Heart right ventricle (tissue), 16 donors: Measurements from ENCODE around the gene RRM2. TPM values are rescaled to one million over a fixed set of nuclear protein-coding genes. Genes with fewer than 3 reads are reported as not detected.

Source experiments
- ATAC-seq, 8 donors: fragments of 200-7000 bp; cut with Tn5 transposase; one replicate each; pipeline ENCODE4 v1.9.1; 2020; ENCODE audit warnings: mild to moderate bottlenecking in 8 of 8, moderate library complexity in 8 of 8, moderate number of reproducible peaks in 1 of 8
- DNase-seq, 2 donors: peaks; one replicate each; pipeline ENCODE4 v3.0.0-alpha.2; 2020
- H3K27ac ChIP-seq, 10 donors: fragments of 200-600 bp; sonication (generic) in 2 of 10; one replicate each; pipeline versions ENCODE4 v1.5.0 to v1.8.0; 2020 to 2022; ENCODE audit warnings: mild to moderate bottlenecking in 3 of 10
- H3K27me3 ChIP-seq, 7 donors: fragments of 200-600 bp; one replicate each; pipeline ENCODE4 v1.8.0; 2021 to 2022; ENCODE audit warnings: mild to moderate bottlenecking in 2 of 7
- H3K36me3 ChIP-seq, 9 donors: fragments of 200-600 bp; sonication (generic) in 1 of 9; one replicate each; pipeline versions ENCODE4 v1.5.0 to v1.8.0; 2020 to 2022; ENCODE audit warnings: mild to moderate bottlenecking in 2 of 9
- H3K4me1 ChIP-seq, 9 donors: fragments of 200-600 bp; sonication (generic) in 1 of 9; one replicate each; pipeline versions ENCODE4 v1.5.0 to v1.8.0; 2020 to 2022; ENCODE audit warnings: mild to moderate bottlenecking in 4 of 9
- H3K4me3 ChIP-seq, 10 donors: fragments of 200-600 bp; sonication (generic) in 2 of 10; one replicate each; pipeline versions ENCODE4 v1.5.0 to v1.8.0; 2020 to 2022; ENCODE audit warnings: mild to moderate bottlenecking in 7 of 10, moderate library complexity in 2 of 10
- H3K9me3 ChIP-seq, 11 donors: fragments of 200-600 bp in 10 of 11; sonication (generic) in 2 of 11; one replicate each; pipeline versions ENCODE4 v1.5.0 to v1.8.0; 2013 to 2022; ENCODE audit warnings: mild to moderate bottlenecking in 2 of 11, control low read depth in 1 of 11, moderate library complexity in 1 of 11
- CTCF ChIP-seq, 9 donors: fragments of 200-600 bp; sonication (generic) in 2 of 9; IDR thresholded peaks; one replicate each; pipeline versions ENCODE4 v1.5.0 to v1.8.0; 2021 to 2022; ENCODE audit warnings: antibody characterized with exemption in 9 of 9, mild to moderate bottlenecking in 5 of 9, moderate library complexity in 1 of 9
- WGBS, 2 donors: extraction: QIAGEN DNeasy Blood & Tissue Kit; methylation state at CpG; one replicate each; pipeline ENCODE4 v1.1.7; 2013; ENCODE audit warnings: inconsistent platforms in 1 of 2; 5-methylcytosine and 5-hydroxymethylcytosine counted together
- intact Hi-C, 10 donors: fragments of 100-400 bp; cut with DNase I; formaldehyde crosslinking; loops; one replicate each; pipeline versions ENCODE4 v1.11.1 to v1.14.2; 2022
- polyA plus RNA-seq, 2 donors: library from polyadenylated mRNA; stranded (reverse); fragments of 200-250 nt; gene quantifications; one replicate each; pipeline ENCODE4 v1.2.3, GENCODE V29; 2013
- total RNA-seq, 10 donors: library from RNA; stranded (reverse); fragmentation: NEBNext Ultra II Directional in 3 of 10; extraction: Animal tissue kit (Norgen Biotek cat#: 25700) in 3 of 10; gene quantifications; one replicate each; pipeline versions ENCODE4 v1.2.1 to v1.2.4, GENCODE V29; 2021 to 2023
- donor health status: Arrhythmogenic right ventricular cardiomyopathy.
- donor health status: ischemic (EF 13 %, LVEDD 7.1; RV severe dilation, severe dysfunction).
- donor health status: healthy with polysubstance abuse.
- donor health status: DM: no; HTN: yes; CAD: no.
- donor health status: DM: no; HTN: no; CAD: no.
- donor health status: ischemic (EF 25% LVEDD 6.9; RV normal size, moderate dysfunction).
- donor health status: ischemic (EF 25% LVEDD 5.7; RV mildly dilated, moderate dysfunction).
- donor health status: healthy.
- donor health status: DM: yes; HTN: yes; CAD: no.
- donor health status: Ischemic cardiomyopathy.
- donor health status: ischemic (EF 35%, LVEDD 5.7; RV mildly dilated, moderate dysfunction).
- donor health status: nonischemic (EF 11% LVEDD 7.7; RV severe dilation, severe dysfunction).
- donor health status: DM: yes; HTN: yes; CAD: no.
- donor health status: PGD.
- donor health status: ischemic (EF 29% LVEDD 5.4; RV normal size, mild dysfunction).
- donor health status: nonischemic (EF 23%, LVEDD 6.1; RV moderate dilation, normal function).

Gene RRM2
- total and polyA plus RNA-seq, 12 donors = 0.08 to 18.7 (median 0.85) TPM

DNA sequence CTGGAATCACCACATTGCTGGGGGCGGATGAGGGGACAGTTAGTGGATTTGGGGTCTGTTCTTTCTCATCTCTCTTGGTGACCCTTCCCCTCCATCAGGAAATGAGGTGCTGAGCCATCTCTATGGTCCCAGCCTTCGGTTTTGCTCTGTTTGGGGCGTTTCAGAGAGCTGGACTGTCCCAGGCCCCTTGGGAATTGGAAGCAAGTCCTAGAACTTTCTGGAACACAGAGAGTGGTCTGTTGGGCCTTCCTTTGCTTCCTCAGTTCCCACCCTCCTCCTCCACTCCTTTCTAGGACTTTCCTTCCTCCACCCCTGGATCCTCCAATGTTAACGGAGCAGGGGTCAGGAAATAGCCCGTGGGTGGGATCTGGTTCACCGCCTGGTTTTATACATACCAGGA, 17.0 kb downstream of the RRM2 start:
- no peaks in the 10 kb centered on the region for H3K9me3 ChIP-seq
- no peaks in the 10 kb centered on the region for H3K27me3 ChIP-seq
- no peak for TF ChIP-seq CTCF (IDR thresholded peaks at IDR 0.05)
- H3K4me3 ChIP-seq = no peak overlapping the region
- no peak for ATAC-seq
- WGBS, 2 donors = 82 to 83% methylated on average over 6 of the region's 6 CpGs
- no peaks in the 10 kb centered on the region for H3K36me3 ChIP-seq
- intact Hi-C loops = loop anchor here in 2 of 10 donors (5.0 to 10.0 kb wide), 2 partner anchors 283 to 525 kb away; no protein-coding TSS in a partner anchor
- no peak overlapping the region for H3K27ac ChIP-seq
- H3K4me1 ChIP-seq = peaks cover 0 to under 1% (median 0%) of the 10 kb centered on the region in 9 donors
- DNase-seq = no peak

DNA sequence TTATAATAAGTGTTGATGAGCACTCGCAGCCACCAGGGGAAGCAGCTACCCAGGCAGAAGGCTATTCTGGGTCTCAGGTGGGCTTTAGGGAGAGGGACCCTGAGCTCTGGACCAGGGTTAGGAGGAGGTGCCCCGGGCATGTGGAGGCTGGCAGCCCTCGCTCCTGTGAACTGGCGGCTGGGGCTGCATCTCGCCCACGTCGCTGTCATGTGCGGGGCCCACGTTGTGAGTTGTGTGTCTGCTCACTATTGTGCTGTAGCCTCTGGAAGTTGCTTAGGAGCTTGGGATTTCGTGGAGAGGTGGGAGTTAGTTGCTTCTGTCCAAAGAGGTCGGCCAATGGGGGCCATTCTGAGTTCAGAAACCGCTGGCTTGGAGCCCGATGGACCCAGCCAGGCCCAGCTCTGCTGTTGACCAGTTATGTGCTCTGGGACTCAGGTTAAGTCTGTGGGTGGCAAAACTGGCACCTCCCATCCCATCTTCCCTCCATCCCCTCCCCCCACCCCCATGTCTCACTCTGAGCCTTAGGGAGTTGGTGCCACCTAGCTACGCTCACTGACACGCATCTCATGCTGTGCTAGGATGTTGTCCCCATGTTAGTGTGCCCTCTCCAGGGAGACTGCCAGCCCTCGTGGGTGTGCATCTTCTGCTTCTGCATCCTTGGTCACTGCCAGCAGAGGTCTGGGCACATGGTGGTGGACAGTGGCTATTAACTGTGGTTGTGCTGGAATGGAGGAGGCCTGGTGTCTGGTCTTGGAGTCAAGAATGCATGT, 18.5 kb downstream of the RRM2 start:
- TF ChIP-seq CTCF (IDR thresholded peaks at IDR 0.05) = no peak
- no peaks in the 10 kb centered on the region for H3K9me3 ChIP-seq
- ATAC-seq (no peak), DNase-seq (no peak)
- intact Hi-C loops = loop anchor here in 7 of 10 donors (5.0 to 10.0 kb wide), 6 partner anchors 161 to 296 kb away; partner anchors contain the start of gene HPCAL1 (in 3 of the 7)
- peaks cover 0 to 15% (median 9%) of the 10 kb centered on the region in 9 donors for H3K4me1 ChIP-seq
- no peak overlapping the region for H3K27ac ChIP-seq
- WGBS, 2 donors = 91 to 92% methylated on average over 16 of the region's 16 CpGs
- no peaks in the 10 kb centered on the region for H3K36me3 ChIP-seq
- no peaks in the 10 kb centered on the region for H3K27me3 ChIP-seq
- no peak overlapping the region for H3K4me3 ChIP-seq

DNA sequence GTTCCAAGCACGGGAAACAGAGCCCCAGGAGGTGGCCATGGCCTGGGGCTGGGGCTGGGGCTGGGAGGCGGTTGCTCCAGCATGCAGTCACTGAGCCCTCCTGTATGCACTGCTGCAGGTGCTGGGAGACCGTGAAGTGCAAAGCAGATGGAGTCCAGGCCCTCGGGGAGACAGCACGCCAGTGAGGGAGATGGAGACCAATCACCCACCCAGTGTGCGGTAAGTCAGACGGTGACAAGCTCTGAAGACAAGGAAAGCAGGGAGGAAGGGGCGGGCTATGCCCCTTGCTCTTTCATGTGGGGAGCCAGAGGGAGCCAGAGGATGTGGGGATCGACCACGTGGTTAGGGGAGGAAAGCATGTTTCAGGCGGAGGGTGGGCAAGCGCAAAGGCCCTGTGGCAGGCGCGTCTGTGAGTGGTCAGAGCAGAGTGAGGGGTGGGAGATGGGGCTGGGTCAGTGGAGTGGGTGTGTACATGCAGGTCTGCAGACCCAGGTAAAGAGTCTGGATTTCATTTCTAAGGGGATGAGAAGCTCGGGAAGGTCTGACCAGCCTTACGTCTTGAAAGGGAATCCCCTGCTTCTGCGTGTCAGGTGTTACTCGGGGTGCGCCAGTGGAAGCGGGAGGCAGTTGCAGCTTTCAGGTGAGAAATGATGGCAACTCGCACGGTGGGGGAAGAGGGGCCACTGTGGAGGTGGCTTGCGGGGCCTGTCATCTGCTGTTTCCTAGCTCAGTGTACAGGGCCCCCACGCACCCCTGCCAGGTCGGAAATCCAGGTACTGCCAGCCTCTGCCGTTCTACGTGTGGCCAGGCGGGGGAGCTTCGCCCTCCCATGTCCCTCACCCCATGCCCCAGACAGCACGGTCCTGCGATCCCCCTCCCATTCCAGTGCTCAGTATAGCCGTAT, 19.4 kb downstream of the RRM2 start:
- ATAC-seq = peak in 5 of 8 donors; percentile 32 to 59 (median 49)
- intact Hi-C loops = loop anchor here in 7 of 10 donors (5.0 to 10.0 kb wide), 6 partner anchors 160 to 295 kb away; partner anchors contain the start of gene HPCAL1 (in 3 of the 7)
- Histone ChIP-seq H3K27ac (no peak overlapping the region), H3K36me3 (no peaks in the 10 kb centered on the region), H3K4me1 (peaks cover 0 to 17% (median 9%) of the 10 kb centered on the region in 9 donors), H3K9me3 (no peaks in the 10 kb centered on the region), H3K27me3 (no peaks in the 10 kb centered on the region), H3K4me3 (no peak overlapping the region)
- DNase-seq = peak in 1 of 2 donors; percentile 38
- 81 to 86% methylated on average over 32 of the region's 32 CpGs for WGBS, 2 donors
- TF ChIP-seq CTCF (IDR thresholded peaks at IDR 0.05) = peak; percentile 24 to 63 (median 56)

DNA sequence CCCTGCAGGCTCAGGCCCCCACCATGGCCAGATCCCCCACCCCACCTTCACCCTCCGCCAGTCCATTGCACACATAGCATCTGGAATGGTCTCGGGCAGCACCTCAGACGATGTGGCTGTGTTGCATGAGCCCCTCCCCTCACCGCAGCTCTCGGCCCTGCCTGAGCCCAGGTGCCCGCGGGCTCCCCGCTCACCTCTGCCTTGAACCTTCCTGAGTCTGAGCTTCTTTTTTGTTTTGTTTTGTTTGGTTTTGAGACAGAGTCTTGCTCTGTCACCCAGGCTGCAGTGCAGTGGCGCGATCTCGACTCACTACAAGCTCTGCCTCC, 20.1 kb downstream of the RRM2 start:
- Histone ChIP-seq H3K27me3 (no peaks in the 10 kb centered on the region), H3K27ac (no peak overlapping the region), H3K4me3 (no peak overlapping the region), H3K9me3 (no peaks in the 10 kb centered on the region), H3K36me3 (no peaks in the 10 kb centered on the region), H3K4me1 (peaks cover 0 to 17% (median 9%) of the 10 kb centered on the region in 9 donors)
- peak in 1 of 9 donors; percentile 3 for TF ChIP-seq CTCF (IDR thresholded peaks at IDR 0.05)
- ATAC-seq (no peak), DNase-seq (no peak)
- WGBS, 2 donors = 97 to 98% methylated on average over 11 of the region's 11 CpGs
- intact Hi-C loops = loop anchor here in 7 of 10 donors (5.0 to 10.0 kb wide), 6 partner anchors 160 to 295 kb away; partner anchors contain the start of gene HPCAL1 (in 3 of the 7)
